ENCODE results near the gene HEPHL1. TPM values are rescaled to one million over a fixed set of nuclear protein-coding genes. Genes with fewer than 3 reads are reported as not detected.

Gene HEPHL1, protein sequence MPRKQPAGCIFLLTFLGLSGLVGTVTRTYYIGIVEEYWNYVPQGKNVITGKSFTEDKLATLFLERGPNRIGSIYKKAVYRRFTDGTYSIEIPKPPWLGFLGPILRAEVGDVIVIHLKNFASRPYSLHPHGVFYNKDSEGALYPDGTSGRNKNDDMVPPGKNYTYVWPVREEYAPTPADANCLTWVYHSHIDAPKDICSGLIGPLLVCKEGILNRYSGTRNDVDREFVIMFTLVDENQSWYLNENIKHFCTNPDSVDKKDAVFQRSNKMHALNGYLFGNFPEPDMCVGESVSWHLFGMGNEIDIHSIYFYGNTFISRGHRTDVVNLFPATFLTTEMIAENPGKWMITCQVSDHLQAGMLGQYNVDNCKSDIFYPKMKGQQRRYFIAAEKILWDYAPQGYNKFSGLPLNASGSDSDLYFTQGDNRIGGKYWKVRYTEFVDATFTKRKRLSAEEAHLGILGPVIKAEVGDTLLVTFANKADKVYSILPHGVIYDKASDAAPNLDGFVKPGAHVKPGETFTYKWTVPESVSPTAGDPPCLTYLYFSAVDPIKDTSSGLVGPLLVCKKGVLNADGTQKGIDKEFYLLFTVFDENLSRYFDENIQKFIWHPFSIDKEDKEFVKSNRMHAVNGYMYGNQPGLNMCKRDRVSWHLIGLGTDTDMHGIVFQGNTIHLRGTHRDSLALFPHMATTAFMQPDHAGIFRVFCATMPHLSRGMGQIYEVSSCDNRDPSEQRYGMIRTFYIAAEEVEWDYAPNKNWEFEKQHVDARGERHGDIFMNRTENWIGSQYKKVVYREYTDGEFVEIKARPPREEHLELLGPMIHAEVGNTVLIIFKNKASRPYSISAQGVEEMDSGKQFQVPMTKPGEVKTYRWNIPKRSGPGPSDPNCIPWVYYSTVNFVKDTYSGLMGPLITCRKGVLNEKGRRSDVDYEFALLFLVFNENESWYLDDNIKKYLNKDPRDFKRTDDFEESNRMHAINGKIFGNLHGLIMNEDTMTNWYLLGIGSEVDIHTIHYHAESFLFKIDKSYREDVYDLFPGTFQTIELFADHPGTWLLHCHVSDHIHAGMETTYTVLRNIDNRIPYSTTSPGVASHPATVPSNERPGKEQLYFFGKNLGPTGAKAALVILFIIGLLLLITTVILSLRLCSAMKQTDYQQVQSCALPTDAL
- under 1 TPM in 1 of 2 donors, not detected in 1; under 0.01 TPM for total RNA-seq

DNA sequence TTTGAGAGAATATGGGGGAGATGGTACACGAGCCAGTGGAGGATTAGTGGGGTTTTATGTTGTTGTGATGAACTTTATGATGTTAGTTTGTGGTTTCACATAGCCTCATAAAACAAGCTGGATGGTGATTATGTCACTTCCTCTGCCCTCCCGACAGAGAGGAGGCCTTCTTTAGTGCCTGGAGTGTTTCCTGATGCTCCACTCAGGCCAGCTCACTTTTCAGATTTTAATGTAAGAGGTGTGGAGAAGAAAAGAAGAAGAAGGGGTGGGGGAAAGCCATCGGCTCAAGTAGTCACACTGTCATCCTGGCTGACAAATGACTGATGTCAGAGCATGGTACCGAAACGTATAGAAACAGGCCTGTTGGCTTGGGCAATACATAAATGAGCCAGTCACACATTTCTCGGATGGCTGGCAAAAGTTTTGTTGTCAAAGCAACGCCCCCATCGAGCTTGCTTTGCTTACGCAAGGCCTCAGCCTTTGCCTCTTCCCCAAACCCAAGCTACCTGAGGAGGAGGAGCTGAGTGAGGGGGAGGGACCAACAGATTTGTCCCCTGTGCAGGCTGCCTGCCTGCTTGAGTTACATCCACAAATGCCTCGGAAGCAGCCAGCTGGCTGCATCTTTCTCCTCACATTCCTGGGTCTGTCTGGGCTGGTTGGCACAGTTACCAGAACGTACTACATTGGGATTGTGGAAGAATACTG is at the start of gene HEPHL1:
Gene HEPHL1, plus strand, starts transcription at position 578 of the 705 bp plus-strand sequence. Its CDS starts 15 bp downstream, at position 593.

DNA sequence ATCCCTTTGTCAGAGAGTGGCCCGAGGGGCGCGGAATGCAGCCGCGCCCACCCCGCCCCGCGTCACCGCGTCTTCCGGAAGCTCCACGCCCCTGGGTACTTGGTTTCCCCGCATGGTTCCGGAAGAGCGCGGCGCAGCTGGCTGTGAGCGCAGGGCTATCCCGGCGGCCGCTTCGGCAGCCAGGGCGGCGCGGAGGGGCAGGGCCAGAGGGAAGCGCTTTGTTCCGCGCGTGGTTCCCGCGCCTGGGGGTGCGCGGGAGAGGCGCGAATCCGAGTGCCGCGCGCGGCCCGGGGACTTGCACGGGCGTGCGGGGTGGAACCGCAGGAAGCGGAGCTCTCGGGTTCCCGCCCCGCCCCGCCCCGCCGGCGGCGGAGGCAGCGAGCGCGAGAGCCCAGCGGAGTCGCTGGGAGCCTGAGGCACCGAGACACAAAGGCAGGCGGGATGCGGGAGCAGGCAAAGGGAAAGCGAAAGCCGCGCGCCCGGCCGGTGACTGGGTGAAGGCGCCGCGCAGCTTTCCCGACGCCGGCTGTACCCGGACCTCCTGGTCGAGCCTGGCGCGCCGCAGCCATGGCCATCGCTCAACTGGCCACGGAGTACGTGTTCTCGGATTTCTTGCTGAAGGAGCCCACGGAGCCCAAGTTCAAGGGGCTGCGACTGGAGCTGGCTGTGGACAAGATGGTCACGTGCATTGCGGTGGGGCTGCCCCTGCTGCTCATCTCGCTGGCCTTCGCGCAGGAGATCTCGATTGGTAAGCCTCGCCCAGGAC is 107.8 kb downstream of the HEPHL1 start, which contains the start of gene PANX1:
Gene PANX1, plus strand, starts transcription at position 96 of the 766 bp plus-strand sequence. Its CDS starts 472 bp downstream, at position 568.

Small RNAs within 50 kb of the gene (small RNA-seq; reads per million reads assigned to genes)
- gene AP002795.1 = 0 reads per million in 2 donors

Other genes starting within 250 kb of the HEPHL1 start
- 10 to 100 TPM; 28.2 to 39.3 TPM for gene MED17, start 237.1 kb upstream of the HEPHL1 start, total RNA-seq
- 1 to 10 TPM in 1 of 2 donors, not detected in 1; 1.3 TPM for gene VSTM5, start 170.7 kb upstream of the HEPHL1 start, total RNA-seq
- gene PANX1, start 107.5 kb downstream of the HEPHL1 start, total RNA-seq = 10 to 100 TPM; 58.2 to 79.6 TPM

Data from melanocyte of skin (primary cell).